Glomerular visceral epithelial cell (primary cell): ENCODE results near the gene ZNF777.

Source experiments
- DNase-seq: peaks from one replicate; pipeline ENCODE4 v3.0.0-alpha.2; 2016; ENCODE audit errors: extremely low spot score

ZNF777 gene

GRCh38 chr7:149477494-149478443, 16.9 kb upstream of the ZNF777 start:
- DNase-seq: no peak

GRCh38 chr7:149476791-149477190, 15.9 kb upstream of the ZNF777 start:
- DNase-seq: no peak

GRCh38 chr7:149475121-149476045, 14.5 kb upstream of the ZNF777 start:
- DNase-seq: no peak

GRCh38 chr7:149474309-149475120, 13.7 kb upstream of the ZNF777 start:
- no peak for DNase-seq

GRCh38 chr7:149473251-149473650, 12.4 kb upstream of the ZNF777 start:
- no peak for DNase-seq

- no peak for DNase-seq
These were observed 10.6 kb upstream of the ZNF777 start for GRCh38 chr7:149471289-149471953.

- no peak for DNase-seq
These were observed 8.9 kb upstream of the ZNF777 start for GRCh38 chr7:149469806-149470205.

GRCh38 chr7:149468208-149468607, 7.3 kb upstream of the ZNF777 start:
- DNase-seq: no peak

- no peak for DNase-seq
These were observed 6.5 kb upstream of the ZNF777 start for GRCh38 chr7:149467321-149467859.

GRCh38 chr7:149466364-149466763, 5.5 kb upstream of the ZNF777 start:
- no peak for DNase-seq

GRCh38 chr7:149463500-149464161, 2.8 kb upstream of the ZNF777 start:
- no peak for DNase-seq

- DNase-seq: no peak
These were observed 1.2 kb upstream of the ZNF777 start for GRCh38 chr7:149462101-149462520.

GRCh38 chr7:149459540-149460452, 1.1 kb downstream of the ZNF777 start:
- DNase-seq: peak; percentile 8

- no peak for DNase-seq
These were observed 1.7 kb downstream of the ZNF777 start for GRCh38 chr7:149459201-149459539.

GRCh38 chr7:149458235-149458634, 2.6 kb downstream of the ZNF777 start:
- no peak for DNase-seq

- DNase-seq: no peak
These were observed 3.1 kb downstream of the ZNF777 start for GRCh38 chr7:149457766-149458165.

GRCh38 chr7:149456506-149457421, 4.1 kb downstream of the ZNF777 start:
- peak; percentile 7 for DNase-seq
